ENCODE measurements around the gene RFX2. TPM values are rescaled to one million over a fixed set of nuclear protein-coding genes. Genes with fewer than 3 reads are reported as not detected.
"Not testable (repeated sequence)": the region's sequence is repeated elsewhere in the genome, so short reads cannot be mapped to it uniquely, and the experiment has no call there.

Gene RFX2
- total RNA-seq, 1 donor from 2014 or later = 1.2 TPM

DNA sequence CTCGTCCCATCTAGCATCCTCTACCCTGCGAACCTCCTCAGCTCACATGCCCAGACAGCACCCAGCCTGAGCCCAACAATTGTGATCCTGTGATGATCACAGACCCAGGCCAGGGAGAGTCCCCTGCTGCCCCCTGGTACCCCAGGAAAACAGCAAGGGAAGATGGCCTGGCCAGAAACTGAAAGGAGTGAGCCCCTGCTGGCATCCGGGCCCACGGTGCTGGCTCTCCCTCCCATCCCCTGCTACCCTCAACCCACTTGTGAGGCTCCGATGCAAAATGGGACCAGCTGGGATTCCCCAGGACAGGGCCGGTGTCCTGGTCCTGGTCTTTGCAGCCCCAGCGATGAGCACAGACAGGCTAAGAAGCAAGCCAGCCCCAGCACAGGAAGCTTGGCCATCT is 146.4 kb downstream of the RFX2 start:
- TF ChIP-seq, protein P1, sequence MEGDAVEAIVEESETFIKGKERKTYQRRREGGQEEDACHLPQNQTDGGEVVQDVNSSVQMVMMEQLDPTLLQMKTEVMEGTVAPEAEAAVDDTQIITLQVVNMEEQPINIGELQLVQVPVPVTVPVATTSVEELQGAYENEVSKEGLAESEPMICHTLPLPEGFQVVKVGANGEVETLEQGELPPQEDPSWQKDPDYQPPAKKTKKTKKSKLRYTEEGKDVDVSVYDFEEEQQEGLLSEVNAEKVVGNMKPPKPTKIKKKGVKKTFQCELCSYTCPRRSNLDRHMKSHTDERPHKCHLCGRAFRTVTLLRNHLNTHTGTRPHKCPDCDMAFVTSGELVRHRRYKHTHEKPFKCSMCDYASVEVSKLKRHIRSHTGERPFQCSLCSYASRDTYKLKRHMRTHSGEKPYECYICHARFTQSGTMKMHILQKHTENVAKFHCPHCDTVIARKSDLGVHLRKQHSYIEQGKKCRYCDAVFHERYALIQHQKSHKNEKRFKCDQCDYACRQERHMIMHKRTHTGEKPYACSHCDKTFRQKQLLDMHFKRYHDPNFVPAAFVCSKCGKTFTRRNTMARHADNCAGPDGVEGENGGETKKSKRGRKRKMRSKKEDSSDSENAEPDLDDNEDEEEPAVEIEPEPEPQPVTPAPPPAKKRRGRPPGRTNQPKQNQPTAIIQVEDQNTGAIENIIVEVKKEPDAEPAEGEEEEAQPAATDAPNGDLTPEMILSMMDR (IDR thresholded peaks at IDR 0.05; ENCODE audit: unreplicated experiment) = no peak
- no peak for DNase-seq (ENCODE audit: low spot score)
- Mint-ChIP-seq H3K36me3 (ENCODE audit: low read depth, unreplicated experiment) (peaks cover 8% of the 10 kb centered on the region), H3K4me3 (ENCODE audit: unreplicated experiment) (peak overlapping the region; percentile 59), H3K27ac (ENCODE audit: unreplicated experiment) (peak overlapping the region; percentile 42), H3K27me3 (ENCODE audit: unreplicated experiment) (peaks cover 12% of the 10 kb centered on the region), H3K9me3 (ENCODE audit: unreplicated experiment) (no peaks in the 10 kb centered on the region), H3K4me1 (ENCODE audit: unreplicated experiment) (peaks cover 77% of the 10 kb centered on the region)

DNA sequence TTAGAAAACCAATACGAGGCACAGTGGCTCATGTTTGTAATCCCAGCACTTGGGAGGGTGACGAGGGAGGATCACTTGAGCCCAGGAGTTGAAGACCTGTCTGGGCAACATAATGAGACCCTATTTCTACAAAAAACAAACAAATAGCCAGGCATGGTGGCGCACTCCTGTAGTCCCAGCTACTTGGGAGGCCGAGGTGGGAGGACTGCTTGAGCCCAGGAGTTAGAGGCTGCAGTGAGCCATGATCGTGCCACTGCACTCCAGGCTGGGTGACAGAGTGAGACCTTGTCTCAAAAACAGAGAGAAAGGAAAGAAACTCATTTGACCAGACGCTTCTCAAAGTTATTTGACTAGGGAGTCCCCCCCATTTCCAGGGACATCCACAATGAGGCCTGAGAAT is 147.0 kb downstream of the RFX2 start:
- H3K4me3 Mint-ChIP-seq (ENCODE audit: unreplicated experiment); H3K27me3 Mint-ChIP-seq (ENCODE audit: unreplicated experiment); H3K27ac Mint-ChIP-seq (ENCODE audit: unreplicated experiment); H3K9me3 Mint-ChIP-seq (ENCODE audit: unreplicated experiment); DNase-seq (ENCODE audit: low spot score); H3K36me3 Mint-ChIP-seq (ENCODE audit: low read depth, unreplicated experiment): not testable (repeated sequence)
- peaks cover 71% of the 10 kb centered on the region for H3K4me1 Mint-ChIP-seq (ENCODE audit: unreplicated experiment)

DNA sequence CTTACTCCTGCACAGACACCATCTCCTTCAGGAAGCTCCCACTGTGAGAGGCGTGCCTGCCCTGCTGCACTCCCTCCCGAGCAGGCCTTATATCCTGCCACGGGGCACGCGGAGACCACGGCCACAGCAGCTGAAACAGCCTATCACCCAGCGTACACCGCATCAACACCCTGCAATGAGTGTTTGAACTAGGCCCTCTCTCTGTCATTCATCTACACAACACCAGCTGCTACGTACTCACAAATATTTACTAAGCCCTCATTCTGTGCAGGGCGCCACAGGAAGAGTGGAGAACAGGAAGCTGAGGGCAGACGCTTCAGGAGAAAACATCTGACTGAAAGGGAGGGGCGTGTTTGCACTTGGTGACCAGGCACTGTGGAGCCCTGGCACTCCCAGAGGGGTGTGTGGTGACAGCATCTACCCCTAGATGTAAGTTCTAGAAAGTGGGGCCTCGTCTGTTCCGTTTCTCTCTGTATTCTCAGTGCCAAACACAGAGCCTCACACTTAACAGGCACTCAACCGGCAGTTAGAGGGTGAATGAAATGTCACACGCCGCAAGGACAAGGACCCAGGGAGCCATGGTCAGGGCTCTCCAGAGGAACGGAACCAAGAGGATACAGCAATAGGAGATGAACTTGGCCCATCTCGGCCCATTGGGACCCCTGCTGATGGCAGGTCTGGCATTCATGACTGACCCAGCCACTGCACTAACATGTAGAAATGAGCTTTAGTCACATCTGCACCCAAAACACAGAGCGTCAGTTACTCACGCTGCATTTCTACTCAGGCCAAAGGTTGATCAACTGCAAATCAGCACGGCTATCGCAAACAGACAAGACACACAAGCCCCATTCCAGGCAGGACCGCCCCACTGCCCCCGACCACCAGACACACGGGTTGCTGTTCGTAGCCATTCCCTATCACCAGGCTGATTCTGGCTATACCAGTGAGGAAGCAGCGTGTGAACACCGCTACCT is 148.0 kb downstream of the RFX2 start:
- TF ChIP-seq, protein P1 (IDR thresholded peaks at IDR 0.05; ENCODE audit: unreplicated experiment) = no peak
- Mint-ChIP-seq H3K27me3 (ENCODE audit: unreplicated experiment) (peaks cover 9% of the 10 kb centered on the region), H3K4me1 (ENCODE audit: unreplicated experiment) (peaks cover 65% of the 10 kb centered on the region), H3K36me3 (ENCODE audit: low read depth, unreplicated experiment) (peaks cover 11% of the 10 kb centered on the region), H3K27ac (ENCODE audit: unreplicated experiment) (peak overlapping the region; percentile 95), H3K9me3 (ENCODE audit: unreplicated experiment) (no peaks in the 10 kb centered on the region), H3K4me3 (ENCODE audit: unreplicated experiment) (peak overlapping the region; percentile 29)
- peak; percentile 47 for DNase-seq (ENCODE audit: low spot score)

DNA sequence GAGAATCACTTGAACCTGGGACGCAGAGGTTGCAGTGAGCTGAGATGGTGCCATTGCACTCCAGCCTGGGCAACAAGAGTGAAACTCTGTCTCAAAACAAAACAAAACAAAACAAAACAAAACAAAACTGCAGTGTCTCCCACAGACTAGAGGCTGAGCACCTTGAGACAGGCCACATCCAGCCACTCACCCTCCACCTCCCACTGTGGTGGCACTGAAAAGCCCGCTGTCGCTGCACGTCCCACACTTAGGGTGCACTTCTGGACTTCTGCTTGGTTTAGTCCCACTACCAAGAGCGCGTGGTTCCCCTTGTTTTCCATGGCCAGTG is 148.7 kb downstream of the RFX2 start:
- peak overlapping the region; percentile 95 for H3K27ac Mint-ChIP-seq (ENCODE audit: unreplicated experiment)
- H3K27me3 Mint-ChIP-seq (ENCODE audit: unreplicated experiment); H3K9me3 Mint-ChIP-seq (ENCODE audit: unreplicated experiment); DNase-seq (ENCODE audit: low spot score); H3K36me3 Mint-ChIP-seq (ENCODE audit: low read depth, unreplicated experiment): not testable (repeated sequence)
- H3K4me1 Mint-ChIP-seq (ENCODE audit: unreplicated experiment) = peaks cover 61% of the 10 kb centered on the region
- H3K4me3 Mint-ChIP-seq (ENCODE audit: unreplicated experiment) = peak overlapping the region; percentile 29

DNA sequence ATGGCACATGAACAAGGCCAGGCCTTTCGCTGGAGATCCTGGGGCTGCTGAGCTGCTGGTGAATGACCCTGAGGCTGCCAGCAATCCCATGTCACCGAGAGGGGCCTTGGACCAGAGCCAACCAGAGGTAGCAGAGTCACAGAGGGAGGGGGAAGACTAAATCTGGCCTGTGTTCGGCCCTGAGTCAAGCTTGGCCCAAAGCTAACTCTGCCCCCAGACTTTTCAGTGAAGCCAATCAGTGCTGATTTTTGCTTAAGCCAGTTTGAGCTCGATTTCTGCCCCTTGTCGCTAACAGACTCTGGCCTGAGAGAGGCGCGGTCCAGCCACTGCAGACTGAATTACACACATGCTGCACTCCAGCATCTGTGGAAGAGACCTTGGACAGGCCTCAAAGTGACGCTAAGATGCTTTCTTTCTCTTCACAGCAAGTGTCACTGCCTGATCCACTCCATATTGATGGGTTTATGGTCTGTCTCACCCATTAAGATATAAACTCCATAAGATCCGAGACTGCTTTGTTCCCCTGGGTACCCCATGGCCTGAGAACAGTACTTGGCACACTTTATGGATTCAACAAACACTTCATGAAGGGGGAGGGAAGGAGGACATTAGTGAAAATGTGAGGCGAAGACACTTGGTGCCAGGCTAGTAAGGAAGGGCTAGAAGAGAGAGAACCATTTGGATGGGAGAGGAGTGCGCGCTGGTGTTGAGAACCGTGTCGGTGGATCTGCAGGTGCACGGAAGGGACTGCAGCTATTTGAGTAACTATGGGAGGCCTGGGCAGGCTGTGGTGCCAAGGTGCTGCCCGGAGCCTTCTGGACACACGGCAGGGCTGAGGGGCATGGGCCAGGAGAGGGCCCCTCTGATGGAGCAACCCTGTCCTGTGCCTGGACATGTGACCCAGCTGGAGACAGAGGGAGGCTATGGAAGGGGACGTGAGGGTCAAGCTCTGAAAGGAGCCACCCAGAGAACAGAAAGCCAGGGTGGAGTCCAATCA is 150.0 kb downstream of the RFX2 start:
- H3K27me3 Mint-ChIP-seq (ENCODE audit: unreplicated experiment) = peaks cover 9% of the 10 kb centered on the region
- TF ChIP-seq, protein P1 (IDR thresholded peaks at IDR 0.05; ENCODE audit: unreplicated experiment) = no peak
- H3K36me3 Mint-ChIP-seq (ENCODE audit: low read depth, unreplicated experiment) = peaks cover 9% of the 10 kb centered on the region
- H3K4me1 Mint-ChIP-seq (ENCODE audit: unreplicated experiment) = peaks cover 48% of the 10 kb centered on the region
- H3K27ac Mint-ChIP-seq (ENCODE audit: unreplicated experiment) = peak overlapping the region; percentile 90
- H3K9me3 Mint-ChIP-seq (ENCODE audit: unreplicated experiment) = no peaks in the 10 kb centered on the region
- no peak overlapping the region for H3K4me3 Mint-ChIP-seq (ENCODE audit: unreplicated experiment)
- no peak for DNase-seq (ENCODE audit: low spot score)
